BLaER1 treated with 17β-estradiol and CSF1 and Interleukin-3, amounts not matched to agents 10 nM and 100 nM (cell line): ENCODE data around the gene DDX10.

Experiments
- H3K27ac ChIP-seq, 11 experiments: shearing (Covaris generic); formaldehyde crosslinking; 2 replicates each; pipeline ENCODE4 v1.8.1; 2022
- H3K27me3 ChIP-seq, 11 experiments: shearing (Covaris generic); formaldehyde crosslinking; 2 replicates each; pipeline ENCODE4 v1.8.1; 2022
- H3K36me3 ChIP-seq, 11 experiments: shearing (Covaris generic); formaldehyde crosslinking; 2 replicates each; pipeline ENCODE4 v1.8.1; 2022
- H3K4me1 ChIP-seq, 10 experiments: shearing (Covaris generic); formaldehyde crosslinking; 2 replicates each; pipeline ENCODE4 v1.8.1; 2022
- H3K4me2 ChIP-seq, 11 experiments: shearing (Covaris generic); formaldehyde crosslinking; 2 replicates each; pipeline ENCODE4 v1.8.1; 2022
- H3K4me3 ChIP-seq, 10 experiments: shearing (Covaris generic); formaldehyde crosslinking; 2 replicates each; pipeline ENCODE4 v1.8.1; 2022
- H3K9ac ChIP-seq, 11 experiments: shearing (Covaris generic); formaldehyde crosslinking; 2 replicates each; pipeline ENCODE4 v1.8.1; 2022
- H3K9me3 ChIP-seq, 11 experiments: shearing (Covaris generic); formaldehyde crosslinking; replicated peaks in 1 of 11; 2 replicates each; pipeline ENCODE4 v1.8.1; 2022
- H4K20me1 ChIP-seq, 11 experiments: shearing (Covaris generic); formaldehyde crosslinking; 2 replicates each; pipeline ENCODE4 v1.8.1; 2022
- Cebpa-rat ChIP-seq, 11 experiments: shearing (Covaris generic); IDR thresholded peaks; 2 replicates each; pipeline ENCODE4 v1.8.1; 2022

The DDX10 gene

GRCh38 chr11:108846009-108846408 lies 181.1 kb downstream of the DDX10 start:
- no peak overlapping the region for H3K9ac ChIP-seq
- H3K4me3 ChIP-seq = no peak overlapping the region
- H3K27me3 ChIP-seq = no peaks in the 10 kb centered on the region
- H3K4me1 ChIP-seq = no peaks in the 10 kb centered on the region
- no peak overlapping the region for H3K27ac ChIP-seq
- 0 out of 22 replicates have a peak, but pooled peaks cover 0 to 6% (median 0%) of the 10 kb centered on the region in 11 experiments for H4K20me1 ChIP-seq
- H3K36me3 ChIP-seq = peaks cover 16 to 68% (median 37%) of the 10 kb centered on the region in 11 experiments; a peak in 21 of 22 replicates
- no peaks in the 10 kb centered on the region for H3K9me3 ChIP-seq
- TF ChIP-seq Cebpa-rat (IDR thresholded peaks at IDR 0.05) = no peak
- no peak overlapping the region for H3K4me2 ChIP-seq

- Histone ChIP-seq H3K27ac (no peak overlapping the region), H4K20me1 (0 out of 22 replicates have a peak, but pooled peaks cover 0 to 6% (median 0%) of the 10 kb centered on the region in 11 experiments), H3K27me3 (no peaks in the 10 kb centered on the region), H3K4me3 (no peak overlapping the region), H3K36me3 (peaks cover 15 to 67% (median 37%) of the 10 kb centered on the region in 11 experiments; a peak in 20 of 22 replicates), H3K9ac (no peak overlapping the region), H3K4me2 (no peak overlapping the region), H3K9me3 (no peaks in the 10 kb centered on the region), H3K4me1 (no peaks in the 10 kb centered on the region)
- TF ChIP-seq Cebpa-rat (IDR thresholded peaks at IDR 0.05) = no peak
Measured at GRCh38 chr11:108847298-108847990, 182.6 kb downstream of the DDX10 start.

- Histone ChIP-seq H3K27me3 (no peaks in the 10 kb centered on the region), H3K4me2 (no peak overlapping the region), H3K36me3 (peaks cover 10 to 56% (median 20%) of the 10 kb centered on the region in 11 experiments; a peak in 20 of 22 replicates), H4K20me1 (peaks cover 0 to 8% (median 0%) of the 10 kb centered on the region in 11 experiments; a peak in 1 of 22 replicates), H3K9ac (no peak overlapping the region), H3K4me3 (no peak overlapping the region), H3K27ac (no peak overlapping the region), H3K4me1 (peaks cover 11 to 17% (median 15%) of the 10 kb centered on the region in 10 experiments; a peak in 19 of 20 replicates), H3K9me3 (no peaks in the 10 kb centered on the region)
- no peak for TF ChIP-seq Cebpa-rat (IDR thresholded peaks at IDR 0.05)
Measured at GRCh38 chr11:108851781-108852180, 186.9 kb downstream of the DDX10 start.

GRCh38 chr11:108852701-108853100 lies 187.8 kb downstream of the DDX10 start:
- Histone ChIP-seq H3K4me1 (peaks cover 11 to 17% (median 15%) of the 10 kb centered on the region in 10 experiments; a peak in 19 of 20 replicates), H3K9me3 (no peaks in the 10 kb centered on the region), H3K9ac (no peak overlapping the region), H3K36me3 (peaks cover 11 to 53% (median 25%) of the 10 kb centered on the region in 11 experiments; a peak in 20 of 22 replicates), H4K20me1 (peaks cover 0 to 8% (median 0%) of the 10 kb centered on the region in 11 experiments; a peak in 1 of 22 replicates), H3K27me3 (no peaks in the 10 kb centered on the region), H3K4me2 (no peak overlapping the region), H3K4me3 (no peak overlapping the region), H3K27ac (no peak overlapping the region)
- no peak for TF ChIP-seq Cebpa-rat (IDR thresholded peaks at IDR 0.05)

GRCh38 chr11:108853151-108853550 lies 188.3 kb downstream of the DDX10 start:
- Histone ChIP-seq H3K4me1 (peaks cover 11 to 17% (median 15%) of the 10 kb centered on the region in 10 experiments; a peak in 19 of 20 replicates), H3K4me3 (no peak overlapping the region), H3K9ac (no peak overlapping the region)

GRCh38 chr11:108853864-108854263 lies 189.0 kb downstream of the DDX10 start:
- Histone ChIP-seq H4K20me1 (peaks cover 0 to 8% (median 0%) of the 10 kb centered on the region in 11 experiments; a peak in 1 of 22 replicates), H3K4me3 (no peak overlapping the region), H3K9me3 (no peaks in the 10 kb centered on the region), H3K27ac (peak overlapping the region in 2 of 11 experiments; percentile 8 to 15; a peak in 1 of 22 replicates), H3K4me2 (peak overlapping the region; percentile 36 to 71 (median 50); a peak in 21 of 22 replicates), H3K4me1 (peaks cover 11 to 17% (median 15%) of the 10 kb centered on the region in 10 experiments; a peak in 19 of 20 replicates), H3K9ac (no peak overlapping the region), H3K36me3 (peaks cover 11 to 55% (median 26%) of the 10 kb centered on the region in 11 experiments; a peak in 21 of 22 replicates), H3K27me3 (no peaks in the 10 kb centered on the region)
- no peak for TF ChIP-seq Cebpa-rat (IDR thresholded peaks at IDR 0.05)

More at GRCh38 chr11:108853151-108853550, 188.3 kb downstream of the DDX10 start:
- Histone ChIP-seq H3K27ac (no peak overlapping the region), H3K27me3 (no peaks in the 10 kb centered on the region), H4K20me1 (peaks cover 0 to 8% (median 0%) of the 10 kb centered on the region in 11 experiments; a peak in 1 of 22 replicates), H3K4me2 (no peak overlapping the region), H3K36me3 (peaks cover 9 to 53% (median 26%) of the 10 kb centered on the region in 11 experiments; a peak in 20 of 22 replicates), H3K9me3 (no peaks in the 10 kb centered on the region)
- no peak for TF ChIP-seq Cebpa-rat (IDR thresholded peaks at IDR 0.05)

GRCh38 chr11:108854346-108854745 lies 189.5 kb downstream of the DDX10 start:
- Histone ChIP-seq H3K9ac (peak overlapping the region in 1 of 11 experiments; percentile 7; a peak in 2 of 22 replicates), H3K4me2 (peak overlapping the region; percentile 36 to 71 (median 50); a peak in 20 of 22 replicates)

GRCh38 chr11:108857382-108857781 lies 192.5 kb downstream of the DDX10 start:
- H3K36me3 ChIP-seq = peaks cover 8 to 49% (median 27%) of the 10 kb centered on the region in 11 experiments; a peak in 20 of 22 replicates
- H3K4me2 ChIP-seq = no peak overlapping the region
- H3K27ac ChIP-seq = no peak overlapping the region
- H3K4me1 ChIP-seq = peaks cover 11 to 17% (median 15%) of the 10 kb centered on the region in 10 experiments; a peak in 19 of 20 replicates
- no peak overlapping the region for H3K4me3 ChIP-seq
- H4K20me1 ChIP-seq = peaks cover 0 to 26% (median 0%) of the 10 kb centered on the region in 11 experiments; a peak in 3 of 22 replicates
- H3K9ac ChIP-seq = no peak overlapping the region
- H3K9me3 ChIP-seq = no peaks in the 10 kb centered on the region
- no peak for TF ChIP-seq Cebpa-rat (IDR thresholded peaks at IDR 0.05)
- H3K27me3 ChIP-seq = no peaks in the 10 kb centered on the region

More at GRCh38 chr11:108854346-108854745, 189.5 kb downstream of the DDX10 start:
- Histone ChIP-seq H3K9me3 (no peaks in the 10 kb centered on the region), H3K36me3 (peaks cover 11 to 56% (median 26%) of the 10 kb centered on the region in 11 experiments; a peak in 21 of 22 replicates), H3K27me3 (no peaks in the 10 kb centered on the region), H3K4me3 (no peak overlapping the region), H4K20me1 (peaks cover 0 to 8% (median 0%) of the 10 kb centered on the region in 11 experiments; a peak in 1 of 22 replicates), H3K27ac (peak overlapping the region in 1 of 11 experiments; percentile 8; a peak in 1 of 22 replicates), H3K4me1 (peaks cover 11 to 17% (median 15%) of the 10 kb centered on the region in 10 experiments; a peak in 19 of 20 replicates)
- TF ChIP-seq Cebpa-rat (IDR thresholded peaks at IDR 0.05) = no peak

- no peak overlapping the region for H3K4me3 ChIP-seq
- H3K4me1 ChIP-seq = peaks cover 9 to 15% (median 13%) of the 10 kb centered on the region in 10 experiments; a peak in 19 of 20 replicates
- no peaks in the 10 kb centered on the region for H3K9me3 ChIP-seq
- H3K27me3 ChIP-seq = no peaks in the 10 kb centered on the region
- H3K4me2 ChIP-seq = no peak overlapping the region
- no peak overlapping the region for H3K27ac ChIP-seq
- no peak for TF ChIP-seq Cebpa-rat (IDR thresholded peaks at IDR 0.05)
- H3K36me3 ChIP-seq = peaks cover 0 to 37% (median 19%) of the 10 kb centered on the region in 11 experiments; a peak in 17 of 22 replicates
- H4K20me1 ChIP-seq = peaks cover 0 to 25% (median 0%) of the 10 kb centered on the region in 11 experiments; a peak in 3 of 22 replicates
- no peak overlapping the region for H3K9ac ChIP-seq
Measured at GRCh38 chr11:108858622-108859021, 193.8 kb downstream of the DDX10 start.
